Measurements from ENCODE around the gene CASP7.
"Not testable (repeated sequence)": the region's sequence is repeated elsewhere in the genome, so short reads cannot be mapped to it uniquely, and the experiment has no call there.

- TF ChIP-seq POLR2AphosphoS5, CTCF, POLR2A, EP300 (IDR thresholded peaks at IDR 0.05): not testable (repeated sequence)
These were observed 27.3 kb upstream of the CASP7 start for GRCh38 chr10:113652456-113652855.
